GM13976 (cell line): Measurements from ENCODE around the gene CHST7.

Experiments used
- DNase-seq: peaks from one replicate; pipeline ENCODE4 v3.0.0; 2012; ENCODE audit warnings: low spot score
- CTCF ChIP-seq: IDR thresholded peaks from 2 replicates; pipeline ENCODE4 v1.5.1; 2012; ENCODE audit warnings: borderline replicate concordance, mild to moderate bottlenecking; ENCODE audit not compliant: insufficient read depth; ENCODE audit errors: extremely low read depth, missing control alignments, control extremely low read depth
- in situ Hi-C: fragments of 300-500 bp; cut with MboI; formaldehyde crosslinking; loops from one replicate; pipeline ENCODE4 v1.12.0; 2022; ENCODE audit warnings: low sequenced_read_pairs, mixed read lengths, inconsistent platforms; ENCODE audit not compliant: unreplicated experiment

Gene CHST7

GRCh38 chrX:46579250-46579649, 5.7 kb downstream of the CHST7 start:
- in situ Hi-C loops = loop anchor here (10.0 kb wide), 1 partner anchor 56 kb away; no protein-coding TSS in a partner anchor
- no peak for DNase-seq
- TF ChIP-seq CTCF = no peak

GRCh38 chrX:46580613-46581012, 7.0 kb downstream of the CHST7 start:
- in situ Hi-C loops = no loop called here
- DNase-seq = no peak
- no peak for TF ChIP-seq CTCF

- no peak for DNase-seq
Measured at GRCh38 chrX:46582325-46582724, 8.8 kb downstream of the CHST7 start.

GRCh38 chrX:46582966-46583365, 9.4 kb downstream of the CHST7 start:
- no peak for DNase-seq
- TF ChIP-seq CTCF = no peak
- in situ Hi-C loops = no loop called here

More at GRCh38 chrX:46582325-46582724, 8.8 kb downstream of the CHST7 start:
- no peak for TF ChIP-seq CTCF
- in situ Hi-C loops = no loop called here

GRCh38 chrX:46584736-46585135, 11.2 kb downstream of the CHST7 start:
- in situ Hi-C loops = no loop called here
- TF ChIP-seq CTCF = no peak
- no peak for DNase-seq

GRCh38 chrX:46587158-46587557, 13.6 kb downstream of the CHST7 start:
- no peak for TF ChIP-seq CTCF
- in situ Hi-C loops = no loop called here
- peak; percentile 49 for DNase-seq

GRCh38 chrX:46587753-46588171, 14.2 kb downstream of the CHST7 start:
- no peak for DNase-seq
- no peak for TF ChIP-seq CTCF
- in situ Hi-C loops = no loop called here
